Measurements from ENCODE around the gene MED16.
"Not testable (repeated sequence)": the region's sequence is repeated elsewhere in the genome, so short reads cannot be mapped to it uniquely, and the experiment has no call there.

The MED16 gene

GRCh38 chr19:858868-859843 lies 33.8 kb downstream of the MED16 start, which contains the start of gene CFD:
Gene CFD (plus strand): TSS chr19:859664. CDS start chr19:859690, 26 bp downstream.
- FAIRE-seq = no peak
- DNase-seq (ENCODE audit: insufficient read length, low spot score) = no peak

- FAIRE-seq (no peak), DNase-seq (ENCODE audit: insufficient read length, low spot score) (no peak)
Measured at GRCh38 chr19:858284-858683, 34.7 kb downstream of the MED16 start.

DNA sequence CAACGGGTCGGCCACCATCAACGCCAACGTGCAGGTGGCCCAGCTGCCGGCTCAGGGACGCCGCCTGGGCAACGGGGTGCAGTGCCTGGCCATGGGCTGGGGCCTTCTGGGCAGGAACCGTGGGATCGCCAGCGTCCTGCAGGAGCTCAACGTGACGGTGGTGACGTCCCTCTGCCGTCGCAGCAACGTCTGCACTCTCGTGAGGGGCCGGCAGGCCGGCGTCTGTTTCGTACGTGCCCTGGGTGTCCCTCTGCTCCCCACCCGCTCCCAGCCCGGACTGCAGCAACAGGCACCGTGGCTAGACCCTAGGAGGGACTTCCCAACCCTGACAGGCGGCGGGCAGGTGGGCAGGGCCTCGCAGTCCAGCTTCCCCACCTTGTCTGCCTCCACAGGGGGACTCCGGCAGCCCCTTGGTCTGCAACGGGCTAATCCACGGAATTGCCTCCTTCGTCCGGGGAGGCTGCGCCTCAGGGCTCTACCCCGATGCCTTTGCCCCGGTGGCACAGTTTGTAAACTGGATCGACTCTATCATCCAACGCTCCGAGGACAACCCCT lies 37.3 kb downstream of the MED16 start:
- DNase-seq (ENCODE audit: insufficient read length, low spot score) (no peak), FAIRE-seq (no peak)

DNA sequence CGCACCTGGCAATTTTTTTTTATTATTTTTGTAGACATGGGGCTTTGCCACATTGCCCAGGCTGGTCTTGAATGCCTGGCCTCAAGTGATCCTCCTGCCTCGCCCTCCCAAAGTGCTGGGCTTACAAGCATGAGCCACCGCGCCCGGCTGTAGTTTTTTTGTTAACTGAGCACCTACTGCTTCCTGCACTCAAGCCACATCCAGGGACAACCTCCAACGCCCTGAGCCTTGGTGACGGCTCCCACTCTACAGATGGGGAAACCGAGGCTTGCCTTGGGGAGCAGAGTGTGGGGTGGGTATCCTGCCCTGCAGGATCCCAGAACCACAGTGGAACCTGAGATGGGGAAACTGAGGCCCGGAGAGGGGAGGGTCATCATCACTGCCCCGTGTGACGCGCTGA lies 37.8 kb downstream of the MED16 start:
- no peak for FAIRE-seq
- DNase-seq (ENCODE audit: insufficient read length, low spot score) = no peak

GRCh38 chr19:854549-854948 lies 38.4 kb downstream of the MED16 start:
- FAIRE-seq = no peak
- no peak for DNase-seq (ENCODE audit: insufficient read length, low spot score)

DNA sequence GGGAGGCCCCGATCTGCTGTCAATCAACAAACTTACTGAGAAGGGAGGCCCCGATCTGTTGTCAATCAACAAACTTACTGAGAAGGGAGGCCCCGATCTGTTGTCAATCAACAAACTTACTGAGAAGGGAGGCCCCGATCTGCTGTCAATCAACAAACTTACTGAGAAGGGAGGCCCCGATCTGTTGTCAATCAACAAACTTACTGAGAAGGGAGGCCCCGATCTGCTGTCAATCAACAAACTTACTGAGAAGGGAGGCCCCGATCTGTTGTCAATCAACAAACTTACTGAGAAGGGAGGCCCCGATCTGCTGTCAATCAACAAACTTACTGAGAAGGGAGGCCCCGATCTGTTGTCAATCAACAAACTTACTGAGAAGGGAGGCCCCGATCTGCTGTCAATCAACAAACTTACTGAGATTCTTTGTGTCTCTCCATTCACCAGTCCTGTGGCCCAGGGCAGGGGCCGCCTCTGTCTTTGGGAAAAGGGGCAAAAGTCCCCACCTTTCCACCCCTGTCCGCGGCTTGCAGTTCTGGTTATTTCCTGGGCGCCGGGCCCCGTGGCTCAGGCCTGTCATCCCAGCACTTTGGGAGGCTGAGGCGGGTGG lies 39.3 kb downstream of the MED16 start:
- not testable (repeated sequence) for DNase-seq (ENCODE audit: insufficient read length, low spot score); FAIRE-seq

DNA sequence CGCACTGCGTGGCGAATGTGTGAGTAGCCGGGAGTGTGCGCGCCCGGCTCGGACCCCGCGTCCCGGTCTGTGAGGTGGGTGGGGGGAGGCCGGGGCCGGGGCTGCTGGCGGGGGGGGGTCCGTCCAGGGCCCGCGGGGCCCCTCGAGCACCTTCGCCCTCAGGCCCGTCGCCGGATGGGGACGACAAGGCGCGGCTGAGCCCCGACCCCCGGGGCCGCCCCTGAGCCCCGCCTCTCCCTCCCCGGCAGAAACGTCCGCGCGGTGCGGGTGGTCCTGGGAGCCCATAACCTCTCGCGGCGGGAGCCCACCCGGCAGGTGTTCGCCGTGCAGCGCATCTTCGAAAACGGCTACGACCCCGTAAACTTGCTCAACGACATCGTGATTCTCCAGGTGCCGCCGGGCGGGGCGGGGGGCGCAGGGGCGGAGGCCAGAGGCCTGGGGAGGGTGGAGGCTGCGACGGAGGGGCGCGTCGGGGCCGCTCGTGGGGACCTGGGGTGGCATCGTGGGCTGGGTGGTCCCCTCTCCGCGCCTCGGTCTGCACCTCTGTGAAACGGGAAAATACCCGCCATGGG lies 39.9 kb downstream of the MED16 start:
- no peak for DNase-seq (ENCODE audit: insufficient read length, low spot score)
- FAIRE-seq = no peak

- FAIRE-seq = no peak
- no peak for DNase-seq (ENCODE audit: insufficient read length, low spot score)
Measured at GRCh38 chr19:852136-853013, 40.6 kb downstream of the MED16 start, which contains the start of gene ELANE. Gene ELANE (plus strand): TSS chr19:852303. CDS start chr19:852329, 26 bp downstream.

DNA sequence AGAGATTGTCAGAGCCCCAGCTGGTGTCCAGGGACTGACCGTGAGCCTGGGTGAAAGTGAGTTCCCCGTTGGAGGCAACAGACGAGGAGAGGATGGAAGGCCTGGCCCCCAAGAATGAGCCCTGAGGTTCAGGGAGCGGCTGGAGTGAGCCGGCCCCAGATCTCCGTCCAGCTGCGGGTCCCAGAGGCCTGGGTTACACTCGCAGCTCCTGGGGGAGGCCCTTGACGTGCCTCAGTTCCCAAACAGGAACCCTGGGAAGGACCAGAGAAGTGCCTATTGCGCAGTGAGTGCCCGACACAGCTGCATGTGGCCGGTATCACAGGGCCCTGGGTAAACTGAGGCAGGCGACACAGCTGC lies 42.0 kb downstream of the MED16 start:
- no peak for FAIRE-seq
- no peak for DNase-seq (ENCODE audit: insufficient read length, low spot score)

DNA sequence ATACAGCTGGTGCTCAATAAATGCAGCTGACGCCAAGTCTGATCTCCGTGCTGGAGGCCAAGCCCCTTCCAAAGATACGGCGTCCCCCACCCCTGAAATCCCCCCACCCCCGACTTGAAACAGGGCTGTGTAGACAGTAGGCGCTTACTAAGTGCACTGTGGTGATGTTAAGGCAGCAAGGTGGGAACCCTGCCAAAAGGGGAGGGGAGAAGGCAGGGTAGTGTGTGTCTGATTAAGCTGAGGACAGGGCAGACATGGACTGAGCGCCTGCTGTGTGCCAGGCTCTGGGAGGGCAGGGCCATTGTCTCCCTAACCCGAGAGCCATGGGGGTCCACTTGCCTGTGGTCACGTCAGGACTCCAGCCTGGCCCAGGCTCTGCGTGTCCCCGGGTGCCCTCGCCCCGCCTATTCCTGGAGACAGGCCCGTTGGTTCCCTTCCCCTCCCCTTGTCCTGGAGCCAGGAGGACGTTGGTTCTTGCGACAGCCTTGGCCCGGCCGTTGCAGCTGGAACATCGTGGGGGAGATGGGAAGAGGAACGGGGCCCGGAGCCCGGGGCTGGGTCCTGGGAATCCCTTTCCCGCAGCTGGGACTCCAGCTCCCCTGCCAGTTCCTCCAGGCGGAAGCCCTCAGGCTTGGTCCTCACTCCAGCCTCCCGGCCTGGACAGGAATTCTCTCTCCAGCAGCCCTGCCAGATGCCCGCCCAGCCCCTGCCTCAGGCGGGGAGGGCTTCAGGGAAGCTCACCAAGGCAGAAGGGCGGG lies 42.6 kb downstream of the MED16 start:
- DNase-seq (ENCODE audit: insufficient read length, low spot score) = peak; percentile 84

GRCh38 chr19:849195-849594 lies 43.8 kb downstream of the MED16 start:
- FAIRE-seq; DNase-seq (ENCODE audit: insufficient read length, low spot score): not testable (repeated sequence)

More for the DNA sequence above, 42.6 kb downstream of the MED16 start:
- FAIRE-seq = peak; percentile 16

DNA sequence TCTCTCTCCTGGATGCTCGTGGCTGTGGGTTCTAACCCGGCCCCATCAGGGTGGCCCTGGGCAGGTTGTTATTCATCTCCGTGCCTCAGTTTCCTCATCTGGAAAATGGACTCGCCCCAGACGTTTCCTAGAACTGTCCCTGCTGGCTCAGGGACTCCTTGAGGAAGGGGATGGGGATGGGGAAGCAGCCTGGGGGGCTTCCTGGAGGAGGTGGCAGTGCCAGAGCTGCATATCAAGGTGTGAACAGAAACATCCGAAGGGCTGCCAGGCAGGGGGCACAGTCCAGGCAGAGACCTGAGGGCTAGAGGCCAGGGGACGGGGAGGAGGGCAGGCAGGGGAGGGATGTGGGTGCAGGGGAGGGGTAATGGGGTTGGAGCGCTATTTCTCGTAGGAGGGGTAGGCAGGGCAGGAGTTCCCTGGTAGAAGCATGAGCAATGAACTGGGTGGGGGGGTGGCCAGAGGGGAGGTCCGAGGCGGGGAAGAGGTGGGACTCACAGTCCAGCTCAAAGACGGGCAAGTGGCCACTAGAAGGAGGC lies 44.5 kb downstream of the MED16 start:
- no peak for FAIRE-seq
- DNase-seq (ENCODE audit: insufficient read length, low spot score) = no peak

DNA sequence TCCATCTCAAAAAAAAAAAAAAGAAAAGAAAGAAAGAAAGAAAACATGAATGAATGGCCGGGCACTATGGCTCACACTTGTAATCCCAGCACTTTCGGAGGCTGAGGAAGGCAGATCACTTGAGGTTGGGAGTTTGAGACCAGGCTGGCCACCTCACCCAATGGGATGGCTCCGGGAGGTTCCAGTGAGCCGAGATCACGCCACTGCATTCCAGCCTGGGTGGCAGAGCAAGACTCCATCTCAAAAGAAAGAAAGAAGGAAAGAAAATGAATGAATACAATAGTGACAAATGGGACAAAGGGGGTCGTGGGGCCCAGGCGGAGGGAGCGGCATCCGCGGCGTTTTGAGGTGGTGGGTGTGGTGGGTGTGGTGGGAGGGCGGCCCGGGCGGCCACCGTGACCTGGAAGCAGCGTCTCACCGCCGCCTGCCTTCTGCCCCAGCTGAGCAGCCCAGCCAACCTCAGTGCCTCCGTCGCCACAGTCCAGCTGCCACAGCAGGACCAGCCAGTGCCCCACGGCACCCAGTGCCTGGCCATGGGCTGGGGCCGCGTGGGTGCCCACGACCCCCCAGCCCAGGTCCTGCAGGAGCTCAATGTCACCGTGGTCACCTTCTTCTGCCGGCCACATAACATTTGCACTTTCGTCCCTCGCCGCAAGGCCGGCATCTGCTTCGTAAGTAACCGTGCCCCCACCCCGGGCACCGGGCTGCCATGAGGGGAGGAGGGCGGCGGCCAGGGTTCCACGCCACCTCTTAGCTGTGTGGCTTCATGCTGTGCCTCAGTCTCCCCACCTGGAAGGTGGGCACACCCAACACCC lies 47.1 kb downstream of the MED16 start:
- no peak for FAIRE-seq
- no peak for DNase-seq (ENCODE audit: insufficient read length, low spot score)

GRCh38 chr19:844546-844971 lies 48.4 kb downstream of the MED16 start:
- FAIRE-seq = no peak

DNA sequence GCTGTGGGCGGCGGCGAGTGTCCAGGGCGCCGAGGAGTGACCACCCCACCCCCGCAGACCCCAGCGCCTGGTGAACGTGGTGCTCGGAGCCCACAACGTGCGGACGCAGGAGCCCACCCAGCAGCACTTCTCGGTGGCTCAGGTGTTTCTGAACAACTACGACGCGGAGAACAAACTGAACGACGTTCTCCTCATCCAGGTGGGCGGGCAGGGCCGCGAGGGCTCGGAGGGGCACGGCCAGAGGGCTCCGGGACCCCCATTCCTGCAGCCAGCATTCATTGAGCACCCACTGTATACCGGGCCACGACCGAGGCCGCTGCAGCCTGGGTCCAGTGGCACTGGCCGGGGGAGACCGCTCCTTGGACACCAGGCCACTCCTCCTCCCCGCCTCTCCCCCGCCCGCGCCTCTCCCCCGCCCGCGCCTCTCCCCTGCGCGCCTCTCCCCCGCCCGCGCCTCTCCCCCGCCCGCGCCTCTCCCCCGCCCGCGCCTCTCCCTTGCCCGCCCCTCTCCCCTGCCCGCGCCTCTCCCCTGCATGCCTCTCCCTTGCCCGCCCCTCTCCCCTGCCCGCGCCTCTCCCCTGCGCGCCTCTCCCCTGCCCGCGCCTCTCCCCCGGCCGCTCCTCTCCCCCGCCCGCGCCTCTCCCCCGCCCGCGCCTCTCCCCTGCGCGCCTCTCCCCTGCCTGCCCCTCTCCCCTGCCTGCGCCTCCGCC lies 49.0 kb downstream of the MED16 start:
- FAIRE-seq (no peak), DNase-seq (ENCODE audit: insufficient read length, low spot score) (no peak)

More at GRCh38 chr19:844546-844971, 48.4 kb downstream of the MED16 start:
- no peak for DNase-seq (ENCODE audit: insufficient read length, low spot score)

DNA sequence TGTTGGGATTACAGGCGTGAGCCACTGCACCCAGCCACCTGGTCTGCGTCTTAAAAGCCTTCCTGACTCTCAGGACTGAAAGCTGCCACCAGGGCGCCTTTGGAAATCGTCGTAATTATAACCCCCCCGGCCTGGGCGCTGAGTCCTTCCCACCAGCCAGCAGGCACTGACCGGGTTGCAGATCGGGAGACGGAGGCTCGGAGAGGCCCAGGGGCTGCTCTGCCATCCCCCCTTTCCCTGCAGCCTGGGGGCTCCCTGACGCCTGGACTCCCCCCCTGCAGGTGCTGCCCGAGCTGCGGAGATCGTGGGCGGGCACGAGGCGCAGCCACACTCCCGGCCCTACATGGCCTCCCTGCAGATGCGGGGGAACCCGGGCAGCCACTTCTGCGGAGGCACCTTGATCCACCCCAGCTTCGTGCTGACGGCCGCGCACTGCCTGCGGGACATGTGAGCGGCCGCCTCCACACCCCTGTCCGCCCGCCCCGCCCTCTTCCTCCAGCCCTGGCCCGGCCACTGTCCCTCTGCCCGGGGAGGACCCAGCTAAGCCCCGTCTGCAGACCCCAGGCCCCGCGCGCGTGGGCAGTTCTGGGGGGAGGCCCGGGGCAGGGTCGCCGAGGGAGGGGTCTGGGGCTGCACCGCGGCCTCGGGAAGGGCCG lies 49.7 kb downstream of the MED16 start:
- no peak for DNase-seq (ENCODE audit: insufficient read length, low spot score)
- FAIRE-seq = no peak

DNA sequence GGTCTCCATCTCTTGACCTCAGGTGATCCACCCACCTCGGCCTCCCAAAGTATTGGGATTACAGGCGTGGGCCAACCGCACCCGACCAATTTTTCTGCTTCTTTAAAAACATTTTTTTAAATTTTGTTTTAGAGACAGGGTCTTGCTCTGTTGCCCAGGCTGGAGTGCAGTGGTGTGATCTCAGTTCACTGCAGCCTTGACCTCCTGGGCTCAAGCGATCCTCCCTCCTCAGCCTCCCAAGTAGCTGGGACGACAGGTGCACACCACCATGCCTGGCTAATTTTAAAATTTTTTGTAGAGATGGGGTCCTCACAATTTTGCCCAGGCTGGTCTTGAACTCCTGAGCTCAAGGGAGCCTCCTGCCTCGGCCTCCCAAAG lies 50.2 kb downstream of the MED16 start:
- DNase-seq (ENCODE audit: insufficient read length, low spot score); FAIRE-seq: not testable (repeated sequence)
